HT1080 (cell line): ENCODE data around the gene ARMC7. TPM values are rescaled to one million over a fixed set of nuclear protein-coding genes. Genes with fewer than 3 reads are reported as not detected.
"Not testable (repeated sequence)": the region's sequence is repeated elsewhere in the genome, so short reads cannot be mapped to it uniquely, and the experiment has no call there.

Experiments
- DNase-seq: peaks from one replicate; pipeline ENCODE4 v3.0.0-alpha.2; 2015; ENCODE audit warnings: low read depth
- total RNA-seq: library from RNA; depleted of rRNA; stranded (reverse); fragments of >200 nt; shearing (Covaris generic); gene quantifications from 2 replicates; pipeline ENCODE4 v1.2.3, GENCODE V29; 2014

Gene ARMC7
- total RNA-seq, 1 experiment from 2014 or later = 8.2 TPM

DNA sequence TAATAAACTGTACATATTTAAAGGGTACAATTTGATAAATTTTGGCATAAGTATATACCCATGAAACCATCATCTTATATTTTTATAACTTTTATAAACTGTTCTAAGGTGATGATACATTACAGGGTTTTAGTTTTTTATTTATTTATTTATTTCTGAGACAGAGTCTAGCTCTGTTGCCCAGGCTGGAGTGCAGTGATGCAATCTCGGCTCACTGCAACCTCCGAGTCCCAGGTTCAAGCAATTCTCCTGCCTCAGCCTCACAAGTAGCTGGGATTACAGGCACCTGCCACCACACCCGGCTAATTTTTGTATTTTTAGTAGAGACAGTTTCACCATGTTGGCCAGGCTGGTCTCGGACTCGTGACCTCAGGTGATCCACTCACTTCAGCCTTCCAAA lies 18.2 kb downstream of the ARMC7 start:
- not testable (repeated sequence) for DNase-seq

- no peak for DNase-seq
Measured at GRCh38 chr17:75128694-75129505, 19.1 kb downstream of the ARMC7 start.

GRCh38 chr17:75129576-75129975 lies 19.8 kb downstream of the ARMC7 start:
- DNase-seq = no peak

GRCh38 chr17:75130059-75130631 lies 20.4 kb downstream of the ARMC7 start:
- no peak for DNase-seq

GRCh38 chr17:75130632-75131277 lies 21.0 kb downstream of the ARMC7 start:
- DNase-seq = peak; percentile 85

- peak; percentile 84 for DNase-seq
Measured at GRCh38 chr17:75131278-75132017, 21.7 kb downstream of the ARMC7 start, which contains the start of gene NT5C. NT5C (minus strand) TSS chr17:75131742; CDS start chr17:75131707, 35 bp downstream.

GRCh38 chr17:75132018-75133000 lies 22.5 kb downstream of the ARMC7 start:
- DNase-seq = not testable (repeated sequence)

GRCh38 chr17:75133001-75133400 lies 23.2 kb downstream of the ARMC7 start:
- DNase-seq = no peak

DNA sequence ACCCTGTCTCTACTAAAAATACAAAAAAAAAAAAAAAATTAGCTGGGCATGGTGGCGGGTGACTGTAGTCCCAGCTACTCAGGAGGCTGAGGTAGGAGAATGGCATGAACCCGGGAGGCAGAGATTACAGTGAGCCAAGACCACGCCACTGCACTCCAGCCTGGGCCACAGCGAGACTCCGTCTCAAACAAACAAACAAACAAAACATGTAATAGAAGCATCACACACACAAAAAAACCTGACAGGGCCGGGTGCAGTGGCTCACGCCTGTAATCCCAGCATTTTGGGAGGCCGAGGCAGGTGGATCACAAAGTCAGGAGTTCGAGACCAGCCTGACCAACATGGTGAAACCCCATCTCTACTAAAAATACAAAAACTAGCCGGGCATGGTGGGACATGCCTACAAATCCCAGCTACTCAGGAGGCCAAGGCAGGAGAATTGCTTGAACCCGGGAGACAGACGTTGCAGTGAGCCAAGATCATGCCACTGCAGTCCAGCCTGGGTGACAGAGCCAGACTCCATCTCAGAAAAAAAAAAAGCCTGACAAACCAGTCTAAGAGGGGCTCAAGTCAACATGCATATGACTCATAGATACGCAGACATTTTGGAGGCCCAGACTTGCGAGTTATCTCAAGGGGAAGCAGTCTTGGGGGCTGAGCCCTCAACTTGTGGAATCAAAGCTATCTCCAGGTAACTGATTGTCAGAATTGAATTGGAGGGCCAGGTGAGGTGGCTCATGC lies 24.0 kb downstream of the ARMC7 start:
- DNase-seq = not testable (repeated sequence)

DNA sequence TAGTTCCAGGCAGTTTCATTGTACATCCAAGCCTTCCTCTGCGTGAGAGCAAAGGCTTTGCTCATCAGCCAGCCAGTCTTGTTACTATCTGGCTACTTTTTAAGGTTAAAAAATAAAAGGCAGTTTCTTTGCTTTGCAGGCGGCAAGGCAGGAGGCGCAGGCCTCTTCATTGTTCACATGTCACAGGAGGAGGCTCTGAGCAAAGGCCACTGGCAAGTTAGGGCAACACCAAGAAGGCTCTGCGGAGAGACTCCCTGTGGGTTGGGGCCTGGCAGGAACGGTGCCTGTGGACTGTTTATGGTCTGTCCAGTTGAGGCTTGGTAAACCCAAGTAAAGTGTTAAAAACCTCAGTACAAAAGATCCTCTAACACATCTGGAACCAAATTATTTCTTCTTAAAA lies 25.7 kb downstream of the ARMC7 start:
- DNase-seq = no peak

- DNase-seq = no peak
Measured at GRCh38 chr17:75135946-75136345, 26.2 kb downstream of the ARMC7 start.

- DNase-seq = not testable (repeated sequence)
Measured at GRCh38 chr17:75137762-75138161, 28.0 kb downstream of the ARMC7 start.

DNA sequence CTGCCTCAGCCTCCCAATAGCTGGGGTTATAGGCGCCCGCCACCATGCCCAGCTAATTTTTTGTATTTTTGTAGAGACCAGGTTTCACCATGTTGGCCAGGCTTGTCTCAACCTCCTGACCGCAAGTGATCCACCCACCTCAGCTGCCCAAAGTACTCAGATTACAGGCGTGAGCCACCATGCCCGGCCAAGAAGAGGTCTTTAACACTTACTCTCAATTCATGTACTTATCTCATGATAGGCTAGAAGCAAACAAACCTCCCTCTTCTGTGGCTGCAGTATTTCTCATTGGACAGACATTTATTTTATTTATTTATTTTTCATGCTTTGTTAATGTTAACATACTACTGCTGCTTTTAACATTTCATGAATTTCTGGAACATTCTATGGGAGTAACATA lies 28.8 kb downstream of the ARMC7 start:
- DNase-seq = no peak

GRCh38 chr17:75142236-75142971 lies 32.6 kb downstream of the ARMC7 start:
- DNase-seq = no peak

DNA sequence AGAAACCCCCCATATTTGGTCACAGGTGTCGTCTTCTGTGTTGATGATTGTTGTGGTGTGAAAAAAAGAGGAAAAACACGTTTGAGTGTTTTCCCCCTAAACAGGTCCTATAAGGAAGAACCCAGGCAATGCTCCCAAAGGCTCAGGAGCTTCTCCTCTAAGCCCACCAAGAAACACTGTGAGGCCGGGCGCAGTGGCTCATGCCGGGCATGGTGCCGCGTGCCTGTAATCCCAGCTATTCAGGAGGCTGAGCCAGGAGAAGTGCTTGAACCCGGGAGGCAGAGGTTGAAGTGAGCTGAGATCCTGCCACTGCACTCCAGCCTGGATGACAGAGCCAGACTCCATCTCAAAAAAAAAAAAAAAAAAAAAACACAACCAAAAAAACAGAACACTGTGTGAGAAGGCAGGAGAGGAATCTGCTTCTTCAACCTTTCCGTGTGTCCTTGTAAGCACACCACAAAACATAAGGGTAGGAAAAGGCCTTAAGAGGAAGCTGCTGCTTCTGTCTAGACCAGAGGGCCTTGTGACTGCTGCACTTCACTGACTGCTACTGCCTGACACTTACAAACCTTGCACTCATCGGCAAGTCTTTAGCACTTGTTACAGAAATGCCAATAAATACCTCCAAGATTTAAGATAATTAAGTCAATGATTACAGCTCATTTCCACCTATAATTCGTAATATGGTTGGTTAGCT lies 35.2 kb downstream of the ARMC7 start:
- no peak for DNase-seq

GRCh38 chr17:75146592-75146991 lies 36.8 kb downstream of the ARMC7 start:
- DNase-seq = no peak

GRCh38 chr17:75147878-75148546 lies 38.2 kb downstream of the ARMC7 start:
- no peak for DNase-seq

GRCh38 chr17:75151930-75152329 lies 42.2 kb downstream of the ARMC7 start:
- DNase-seq = no peak
